Right atrium auricular region (tissue), 2 donors: ENCODE data around the gene PPP1R13B. TPM values are rescaled to one million over a fixed set of nuclear protein-coding genes. Genes with fewer than 3 reads are reported as not detected.

ENCODE experiments used
- DNase-seq: peaks from one replicate; pipeline ENCODE4 v3.0.0-alpha.2; 2019; ENCODE audit warnings: low spot score
- H3K27ac ChIP-seq, 2 donors: fragments of 200-600 bp; sonication (generic); 1 replicate in 1 of 2; 2 replicates in 1 of 2; pipeline ENCODE4 v1.5.1; 2016 to 2019
- H3K27me3 ChIP-seq, 2 donors: fragments of 200-600 bp; sonication (generic); one replicate each; pipeline versions ENCODE4 v1.5.1 to v1.6.0; 2017 to 2019
- H3K36me3 ChIP-seq: fragments of 200-600 bp; sonication (generic); one replicate; pipeline ENCODE4 v1.5.1; 2016
- H3K4me1 ChIP-seq, 2 donors: fragments of 200-600 bp; sonication (generic); one replicate each; pipeline versions ENCODE4 v1.5.1 to v1.6.0; 2017 to 2019
- H3K4me3 ChIP-seq, 2 donors: fragments of 200-600 bp; sonication (generic); 1 replicate in 1 of 2; 2 replicates in 1 of 2; pipeline ENCODE4 v1.5.1; 2017 to 2019; ENCODE audit warnings: mild to moderate bottlenecking in 1 of 2, moderate library complexity in 1 of 2
- H3K9me3 ChIP-seq, 2 donors: fragments of 200-600 bp; sonication (generic); one replicate each; pipeline ENCODE4 v1.5.1; 2019
- CTCF ChIP-seq, 2 donors: fragments of 200-600 bp; sonication (generic); IDR thresholded peaks; one replicate each; pipeline ENCODE4 v1.5.1; 2019; ENCODE audit warnings: antibody characterized with exemption in 2 of 2
- total RNA-seq, 2 donors: library from RNA; depleted of rRNA; stranded (reverse); fragments of >200 nt; gene quantifications; one replicate each; pipeline ENCODE4 v1.1.0, GENCODE V29; 2016

Gene PPP1R13B
- total RNA-seq, 2 donors from 2014 or later: 45.7 to 47.8 TPM

GRCh38 chr14:103730490-103731035 is 116.8 kb downstream of the PPP1R13B start:
- Histone ChIP-seq H3K36me3 (peaks cover 67% of the 10 kb centered on the region), H3K27me3 (no peaks in the 10 kb centered on the region), H3K4me3 (no peak overlapping the region), H3K4me1 (peaks cover 0 to 31% of the 10 kb centered on the region in 2 donors), H3K27ac (peak overlapping the region; percentile 54 to 61), H3K9me3 (no peaks in the 10 kb centered on the region)
- TF ChIP-seq CTCF (IDR thresholded peaks at IDR 0.05): no peak
- DNase-seq: no peak

- no peak for TF ChIP-seq CTCF (IDR thresholded peaks at IDR 0.05)
- H3K36me3 ChIP-seq: peaks cover 59% of the 10 kb centered on the region
- no peak for DNase-seq
- H3K4me1 ChIP-seq: peaks cover 0 to 31% of the 10 kb centered on the region in 2 donors
- peak overlapping the region; percentile 54 to 61 for H3K27ac ChIP-seq
- no peak overlapping the region for H3K4me3 ChIP-seq
- no peaks in the 10 kb centered on the region for H3K27me3 ChIP-seq
- no peaks in the 10 kb centered on the region for H3K9me3 ChIP-seq
Measured at GRCh38 chr14:103729496-103730448, 117.6 kb downstream of the PPP1R13B start.

GRCh38 chr14:103728721-103729120 is 118.7 kb downstream of the PPP1R13B start:
- TF ChIP-seq CTCF (IDR thresholded peaks at IDR 0.05): no peak
- H3K9me3 ChIP-seq: no peaks in the 10 kb centered on the region
- no peak overlapping the region for H3K4me3 ChIP-seq
- no peaks in the 10 kb centered on the region for H3K27me3 ChIP-seq
- H3K27ac ChIP-seq: no peak overlapping the region
- H3K4me1 ChIP-seq: peaks cover 0 to 35% of the 10 kb centered on the region in 2 donors
- peaks cover 48% of the 10 kb centered on the region for H3K36me3 ChIP-seq
- no peak for DNase-seq

GRCh38 chr14:103728141-103728540 is 119.2 kb downstream of the PPP1R13B start:
- Histone ChIP-seq H3K27me3 (no peaks in the 10 kb centered on the region), H3K27ac (no peak overlapping the region), H3K36me3 (peaks cover 43% of the 10 kb centered on the region), H3K4me3 (no peak overlapping the region), H3K9me3 (no peaks in the 10 kb centered on the region), H3K4me1 (peaks cover 0 to 41% of the 10 kb centered on the region in 2 donors)
- DNase-seq: no peak
- no peak for TF ChIP-seq CTCF (IDR thresholded peaks at IDR 0.05)

- Histone ChIP-seq H3K36me3 (peaks cover 36% of the 10 kb centered on the region), H3K27ac (no peak overlapping the region), H3K27me3 (no peaks in the 10 kb centered on the region), H3K4me3 (no peak overlapping the region), H3K9me3 (no peaks in the 10 kb centered on the region), H3K4me1 (peaks cover 0 to 48% of the 10 kb centered on the region in 2 donors)
- TF ChIP-seq CTCF (IDR thresholded peaks at IDR 0.05): no peak
- no peak for DNase-seq
Measured at GRCh38 chr14:103727313-103727980, 119.9 kb downstream of the PPP1R13B start.
